NB4 (cell line): ENCODE measurements around the gene ERICH6.

ENCODE experiments used
- DNase-seq: peaks from one replicate; pipeline ENCODE4 v3.0.0; 2010; ENCODE audit warnings: low read depth
- H3K4me3 ChIP-seq: one replicate; pipeline ENCODE4 v1.5.1; 2011; ENCODE audit warnings: mild to moderate bottlenecking, low read depth, low read length, moderate library complexity
- CTCF ChIP-seq: IDR thresholded peaks from one replicate; pipeline ENCODE4 v1.5.1; 2012; ENCODE audit warnings: low read depth, low read length
- MAX ChIP-seq: IDR thresholded peaks from 2 replicates; pipeline ENCODE4 v1.6.1; 2011; ENCODE audit warnings: low read depth, low read length
- MYC ChIP-seq: IDR thresholded peaks from 2 replicates; pipeline ENCODE4 v1.6.1; 2011; ENCODE audit warnings: low read depth, low read length
- POLR2A ChIP-seq: IDR thresholded peaks from 2 replicates; pipeline ENCODE4 v1.6.1; 2011; ENCODE audit warnings: mild to moderate bottlenecking; ENCODE audit not compliant: insufficient read length; ENCODE audit errors: extremely low read depth

The ERICH6 gene

DNA sequence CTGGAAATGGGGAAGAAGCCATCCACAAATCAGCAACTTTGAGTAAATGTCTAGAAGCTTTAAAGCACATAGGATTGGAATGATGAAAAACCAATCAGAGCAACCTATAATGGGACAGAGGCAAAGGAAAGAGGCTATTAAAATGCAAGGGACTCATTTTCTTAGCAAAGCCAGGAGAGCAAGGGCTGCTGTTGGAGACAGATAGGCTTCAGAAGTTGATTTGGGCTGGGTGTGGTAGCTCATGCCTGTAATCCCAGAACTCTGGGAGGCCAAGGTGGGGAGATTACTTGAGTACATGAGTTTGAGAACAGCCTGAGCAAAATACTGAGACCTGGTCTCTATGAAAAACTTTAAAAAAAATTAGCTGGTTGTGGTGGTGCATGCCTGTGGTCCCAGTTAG, 16.1 kb downstream of the ERICH6 start:
- TF ChIP-seq MYC, result no peak
- TF ChIP-seq POLR2A, result no peak
- TF ChIP-seq CTCF, result no peak
- no peak for TF ChIP-seq MAX
- no peak for DNase-seq
- H3K4me3 ChIP-seq, result no peak overlapping the region

DNA sequence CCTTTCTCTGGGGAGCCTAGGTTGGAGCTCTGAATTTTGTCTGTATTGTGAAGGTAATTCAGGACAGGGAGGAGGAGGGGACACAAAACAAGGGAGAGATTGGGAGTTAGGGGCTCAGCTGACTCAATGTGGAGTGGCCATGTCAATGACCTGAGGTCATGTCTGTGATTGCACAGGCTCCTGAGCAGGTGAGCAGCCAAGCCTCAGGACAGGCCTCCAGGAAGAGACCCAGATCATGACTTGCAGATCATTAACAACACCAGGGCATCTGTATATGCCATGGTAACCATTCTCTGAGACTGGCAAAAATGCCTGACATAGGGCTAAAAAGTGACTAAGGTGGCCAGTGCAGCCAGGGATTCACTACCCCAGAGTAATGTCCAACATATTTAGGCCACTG, 20.9 kb downstream of the ERICH6 start:
- DNase-seq, result no peak
- no peak overlapping the region for H3K4me3 ChIP-seq
- no peak for TF ChIP-seq CTCF
- TF ChIP-seq MYC, result no peak
- TF ChIP-seq MAX, result no peak
- no peak for TF ChIP-seq POLR2A

DNA sequence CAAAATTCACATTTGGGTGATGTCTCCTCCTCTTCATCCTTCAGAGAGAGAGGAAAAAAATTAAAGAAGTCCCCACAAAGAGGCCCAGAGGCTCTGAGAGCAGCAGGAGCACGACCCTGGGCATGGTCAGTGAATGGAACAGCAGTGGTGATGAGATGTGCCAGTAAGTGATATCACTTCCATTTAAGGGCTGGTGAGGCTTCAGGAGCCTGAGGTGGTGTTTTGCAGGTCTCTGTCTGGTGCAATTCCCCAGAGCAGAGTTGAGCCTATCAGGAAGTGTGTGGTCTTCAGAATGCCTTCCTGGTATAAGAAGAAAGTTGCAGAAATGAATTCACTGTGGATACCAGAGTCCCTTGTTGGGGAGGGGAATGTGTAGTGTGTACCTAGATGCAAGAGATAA, 21.4 kb downstream of the ERICH6 start:
- DNase-seq, result no peak
- no peak for TF ChIP-seq MAX
- TF ChIP-seq POLR2A, result no peak
- no peak for TF ChIP-seq CTCF
- TF ChIP-seq MYC, result no peak
- H3K4me3 ChIP-seq, result no peak overlapping the region

GRCh38 chr3:150681057-150681456, 22.7 kb downstream of the ERICH6 start:
- TF ChIP-seq MAX, result no peak
- no peak for TF ChIP-seq POLR2A
- TF ChIP-seq MYC, result no peak
- TF ChIP-seq CTCF, result no peak
- H3K4me3 ChIP-seq, result no peak overlapping the region
- DNase-seq, result no peak

GRCh38 chr3:150680562-150680961, 23.2 kb downstream of the ERICH6 start:
- H3K4me3 ChIP-seq, result no peak overlapping the region
- DNase-seq, result no peak
- no peak for TF ChIP-seq MYC
- no peak for TF ChIP-seq POLR2A
- TF ChIP-seq CTCF, result no peak
- no peak for TF ChIP-seq MAX

DNA sequence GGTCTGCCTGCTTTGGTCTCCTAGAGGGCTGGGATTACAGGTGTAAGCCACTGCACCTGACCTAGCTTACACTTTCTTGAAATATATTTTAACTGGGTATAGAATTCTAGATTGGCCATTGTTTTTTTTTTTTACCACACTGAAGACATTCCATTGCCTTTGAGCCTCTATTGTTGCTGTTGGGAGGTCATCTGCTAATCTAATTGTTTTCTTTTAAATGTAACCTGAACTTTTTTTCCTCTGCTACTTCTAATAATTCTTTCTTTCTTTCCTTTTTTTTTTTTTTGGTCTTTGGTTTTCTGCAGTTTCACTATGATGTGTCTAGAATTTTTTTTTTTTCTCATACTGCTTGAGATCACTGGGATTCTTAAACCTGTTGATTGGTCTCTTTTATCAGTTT, 28.1 kb downstream of the ERICH6 start:
- TF ChIP-seq POLR2A, result no peak
- no peak for TF ChIP-seq CTCF
- no peak for TF ChIP-seq MYC
- no peak for TF ChIP-seq MAX
- no peak for DNase-seq
- no peak overlapping the region for H3K4me3 ChIP-seq
